Liver (tissue), 9 donors: Measurements from ENCODE around the gene TTC23. TPM values are rescaled to one million over a fixed set of nuclear protein-coding genes. Genes with fewer than 3 reads are reported as not detected.

Source experiments
- DNase-seq: peaks from one replicate; pipeline ENCODE4 v3.0.0-alpha.2; 2017; ENCODE audit warnings: low spot score
- H3K27ac ChIP-seq, 2 donors: one replicate each; pipeline ENCODE4 v1.7.0; 2013; ENCODE audit warnings: inconsistent platforms in 2 of 2, low read length in 2 of 2, control low read depth in 1 of 2, low read depth in 1 of 2, mild to moderate bottlenecking in 1 of 2
- H3K27me3 ChIP-seq, 4 donors: one replicate each; pipeline versions ENCODE4 v1.6.1 to v1.7.0; 2013; ENCODE audit warnings: low read length in 3 of 4, inconsistent platforms in 1 of 4, mild to moderate bottlenecking in 1 of 4, moderate library complexity in 1 of 4; ENCODE audit not compliant: control insufficient read depth in 4 of 4, insufficient read depth in 4 of 4
- H3K36me3 ChIP-seq, 4 donors: one replicate each; pipeline versions ENCODE4 v1.6.1 to v1.7.0; 2013; ENCODE audit warnings: low read length in 3 of 4, mild to moderate bottlenecking in 3 of 4, low read depth in 1 of 4, moderate library complexity in 1 of 4; ENCODE audit not compliant: control insufficient read depth in 4 of 4, insufficient read depth in 3 of 4
- H3K4me1 ChIP-seq, 4 donors: one replicate each; pipeline versions ENCODE4 v1.6.1 to v1.7.0; 2013; ENCODE audit warnings: low read length in 3 of 4, mild to moderate bottlenecking in 3 of 4, moderate library complexity in 1 of 4; ENCODE audit not compliant: control insufficient read depth in 4 of 4, insufficient read depth in 4 of 4
- H3K4me3 ChIP-seq, 3 donors: one replicate each; pipeline versions ENCODE4 v1.6.1 to v1.7.0; 2013; ENCODE audit warnings: low read length in 3 of 3, control low read depth in 1 of 3, low read depth in 1 of 3, mild to moderate bottlenecking in 1 of 3
- H3K9ac ChIP-seq, 2 donors: one replicate each; pipeline ENCODE4 v1.7.0; 2013; ENCODE audit warnings: low read length in 2 of 2, mild to moderate bottlenecking in 2 of 2, moderate library complexity in 2 of 2, control low read depth in 1 of 2, low read depth in 1 of 2
- H3K9me3 ChIP-seq, 4 donors: one replicate each; pipeline versions ENCODE4 v1.6.1 to v1.7.0; 2013; ENCODE audit warnings: low read length in 3 of 4; ENCODE audit not compliant: control insufficient read depth in 4 of 4
- ATF3 ChIP-seq: IDR thresholded peaks from 2 replicates; pipeline ENCODE4 v1.6.1; 2016; ENCODE audit warnings: antibody characterized with exemption
- CTCF ChIP-seq: fragments of 150-350 bp; IDR thresholded peaks from 2 replicates; pipeline ENCODE4 v1.5.1; 2017; ENCODE audit warnings: improper control_type of control experiment, low read depth, low read length; ENCODE audit not compliant: missing input control
- EGR1 ChIP-seq, 2 donors: IDR thresholded peaks; 2 replicates each; pipeline ENCODE4 v1.6.1; 2016 to 2018; ENCODE audit warnings: antibody characterized with exemption in 2 of 2, low read depth in 2 of 2
- FOXA1 ChIP-seq: IDR thresholded peaks from 2 replicates; pipeline ENCODE4 v1.6.1; 2016; ENCODE audit warnings: antibody characterized with exemption
- GABPA ChIP-seq, 2 donors: IDR thresholded peaks in 1 of 2; conservative IDR thresholded peaks in 1 of 2; 2 replicates each; pipeline ENCODE4 v1.6.1; 2016; ENCODE audit warnings: antibody characterized with exemption in 2 of 2, mild to moderate bottlenecking in 1 of 2, moderate library complexity in 1 of 2
- HNF4A ChIP-seq, 2 donors: conservative IDR thresholded peaks; 2 replicates each; pipeline ENCODE4 v1.6.1; 2016; ENCODE audit warnings: antibody characterized with exemption in 2 of 2, mild to moderate bottlenecking in 2 of 2
- HNF4G ChIP-seq: IDR thresholded peaks from 2 replicates; pipeline ENCODE4 v1.6.1; 2016; ENCODE audit warnings: antibody characterized with exemption
- JUND ChIP-seq, 2 donors: IDR thresholded peaks; 2 replicates each; pipeline ENCODE4 v1.6.1; 2016; ENCODE audit warnings: antibody characterized with exemption in 2 of 2
- NR2F2 ChIP-seq: IDR thresholded peaks from 2 replicates; pipeline ENCODE4 v1.6.1; 2016; ENCODE audit warnings: antibody characterized with exemption
- REST ChIP-seq: IDR thresholded peaks from 2 replicates; pipeline ENCODE4 v1.6.1; 2016; ENCODE audit warnings: antibody characterized with exemption, mild to moderate bottlenecking
- SP1 ChIP-seq: IDR thresholded peaks from 2 replicates; pipeline ENCODE4 v1.6.1; 2018; ENCODE audit warnings: antibody characterized with exemption, mild to moderate bottlenecking
- TAF1 ChIP-seq: conservative IDR thresholded peaks from 2 replicates; pipeline ENCODE4 v1.6.1; 2016; ENCODE audit warnings: antibody characterized with exemption, mild to moderate bottlenecking
- YY1 ChIP-seq: IDR thresholded peaks from 2 replicates; pipeline ENCODE4 v1.6.1; 2016; ENCODE audit warnings: antibody characterized with exemption, mild to moderate bottlenecking
- WGBS: extraction: QIAGEN DNeasy Blood & Tissue Kit; methylation state at CpG from one replicate; pipeline ENCODE4 v1.1.7; 2013; 5-methylcytosine and 5-hydroxymethylcytosine counted together
- polyA plus RNA-seq, 2 donors: library from polyadenylated mRNA; stranded (reverse) in 1 of 2; unstranded in 1 of 2; fragments of 200-250 nt in 1 of 2; fragments of >200 nt in 1 of 2; fragmentation: Nextera tagmentation in 1 of 2; extraction: Ambion mirVana in 1 of 2; gene quantifications; one replicate each; pipeline versions ENCODE4 v1.2.1 to v1.2.3, GENCODE V29; 2013 to 2015
- total RNA-seq, 2 donors: library from RNA; depleted of rRNA; stranded (reverse); fragments of >200 nt; gene quantifications; one replicate each; pipeline ENCODE4 v1.2.3, GENCODE V29; 2014
- TF ChIP-seq, protein P1 (sequence below): IDR thresholded peaks from 2 replicates; pipeline ENCODE4 v1.6.1; 2016; ENCODE audit warnings: antibody characterized with exemption
- donor health status: healthy.
- donor health status: healthy.
- donor health status: healthy.
- donor health status: healthy.
- donor health status: healthy.

Gene TTC23
- total and polyA plus RNA-seq, 4 donors: 3.7 to 12.3 (median 7.2) TPM

DNA sequence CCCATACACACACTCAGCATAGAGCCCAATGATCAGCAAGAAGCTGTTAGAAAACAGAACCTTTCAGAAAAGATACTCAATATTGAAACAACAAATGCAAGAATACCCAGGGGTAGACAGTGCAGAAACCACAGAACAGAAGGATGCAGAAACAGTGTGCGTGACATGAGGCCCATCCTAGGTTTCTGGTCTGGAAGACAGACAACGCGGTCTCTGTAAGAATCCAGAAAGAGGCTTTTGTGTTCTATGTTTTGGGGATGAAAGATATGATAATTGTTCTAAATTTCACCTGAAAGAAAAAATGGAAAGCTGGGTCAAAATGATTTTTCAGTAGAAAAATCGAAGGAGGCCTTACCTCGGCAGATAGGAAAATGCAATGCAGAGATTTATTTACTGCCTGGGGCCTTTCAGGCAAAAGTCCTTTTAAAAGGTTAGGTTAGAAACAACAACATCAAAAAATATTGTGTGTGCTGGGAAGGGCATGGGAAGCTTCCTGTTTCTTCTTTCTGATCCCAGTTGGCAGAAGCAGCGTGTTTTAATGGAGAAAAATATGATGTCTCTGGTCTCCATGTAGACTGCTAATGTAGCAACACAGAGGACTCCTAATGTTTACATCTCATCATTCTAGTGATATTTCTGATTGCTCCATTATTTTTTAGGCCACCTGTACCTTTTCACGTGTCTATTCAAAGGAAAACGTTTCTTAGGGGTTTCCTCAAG lies 127.5 kb downstream of the TTC23 start:
- Histone ChIP-seq H3K4me1 (no peaks in the 10 kb centered on the region), H3K36me3 (no peaks in the 10 kb centered on the region), H3K27ac (no peak overlapping the region), H3K27me3 (no peaks in the 10 kb centered on the region), H3K9me3 (no peaks in the 10 kb centered on the region), H3K4me3 (no peak overlapping the region), H3K9ac (no peak overlapping the region)
- 91% methylated on average over 8 of the region's 8 CpGs for WGBS
- no peak for DNase-seq
- TF ChIP-seq GABPA (IDR thresholded peaks at IDR 0.05 in 1 of 2, conservative IDR thresholded peaks at IDR 0.05 in 1 of 2): no peak
- no peak for TF ChIP-seq HNF4G
- TF ChIP-seq, protein P1, sequence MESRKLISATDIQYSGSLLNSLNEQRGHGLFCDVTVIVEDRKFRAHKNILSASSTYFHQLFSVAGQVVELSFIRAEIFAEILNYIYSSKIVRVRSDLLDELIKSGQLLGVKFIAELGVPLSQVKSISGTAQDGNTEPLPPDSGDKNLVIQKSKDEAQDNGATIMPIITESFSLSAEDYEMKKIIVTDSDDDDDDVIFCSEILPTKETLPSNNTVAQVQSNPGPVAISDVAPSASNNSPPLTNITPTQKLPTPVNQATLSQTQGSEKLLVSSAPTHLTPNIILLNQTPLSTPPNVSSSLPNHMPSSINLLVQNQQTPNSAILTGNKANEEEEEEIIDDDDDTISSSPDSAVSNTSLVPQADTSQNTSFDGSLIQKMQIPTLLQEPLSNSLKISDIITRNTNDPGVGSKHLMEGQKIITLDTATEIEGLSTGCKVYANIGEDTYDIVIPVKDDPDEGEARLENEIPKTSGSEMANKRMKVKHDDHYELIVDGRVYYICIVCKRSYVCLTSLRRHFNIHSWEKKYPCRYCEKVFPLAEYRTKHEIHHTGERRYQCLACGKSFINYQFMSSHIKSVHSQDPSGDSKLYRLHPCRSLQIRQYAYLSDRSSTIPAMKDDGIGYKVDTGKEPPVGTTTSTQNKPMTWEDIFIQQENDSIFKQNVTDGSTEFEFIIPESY: no peak
- TF ChIP-seq ATF3: no peak
- TF ChIP-seq JUND (IDR thresholded peaks at IDR 0.05): no peak
- TF ChIP-seq EGR1 (IDR thresholded peaks at IDR 0.05; ENCODE audit: low read depth in 2 of 2): no peak
- no peak for TF ChIP-seq TAF1
- TF ChIP-seq NR2F2: no peak

DNA sequence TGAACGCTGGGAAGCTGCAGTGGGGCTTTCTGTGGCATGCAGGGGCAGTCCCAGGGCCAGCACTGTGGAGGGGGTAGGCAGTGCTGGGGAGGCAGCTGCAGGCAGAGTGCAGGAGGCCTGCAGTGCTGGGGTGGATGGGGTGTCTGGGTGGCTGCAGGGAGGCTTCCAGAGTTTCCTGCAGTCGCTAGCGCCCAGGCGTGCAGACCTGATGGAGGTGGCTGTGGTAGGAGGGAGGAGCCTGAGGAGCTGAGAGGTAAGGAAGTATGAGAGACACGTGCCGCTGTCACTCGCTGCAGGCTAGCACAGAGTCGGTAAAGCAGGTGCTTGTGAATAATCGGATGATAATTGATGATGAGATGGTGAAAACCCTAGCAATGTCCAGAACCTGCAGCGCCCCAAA lies 128.2 kb downstream of the TTC23 start:
- Histone ChIP-seq H3K9me3 (no peaks in the 10 kb centered on the region), H3K9ac (no peak overlapping the region), H3K27ac (no peak overlapping the region), H3K27me3 (no peaks in the 10 kb centered on the region), H3K4me3 (no peak overlapping the region), H3K36me3 (no peaks in the 10 kb centered on the region), H3K4me1 (no peaks in the 10 kb centered on the region)
- TF ChIP-seq HNF4G (no peak), ATF3 (no peak), YY1 (no peak), FOXA1 (no peak), REST (no peak), CTCF (no peak), NR2F2 (no peak), HNF4A (conservative IDR thresholded peaks at IDR 0.05) (no peak), SP1 (no peak), TAF1 (no peak)
- DNase-seq: no peak
- WGBS: 93% methylated on average over 10 of the region's 10 CpGs
